22Rv1 (cell line): ENCODE results near the gene C1QL4.

ENCODE experiments used
- H3K27ac ChIP-seq: fragments of 450-650 bp; 2 replicates; pipeline ENCODE4 v1.5.1; 2017
- CTCF ChIP-seq: fragments of 450-650 bp; IDR thresholded peaks from 2 replicates; pipeline ENCODE4 v1.5.1; 2017; ENCODE audit warnings: mild to moderate bottlenecking
- ZFX ChIP-seq: fragments of 450-650 bp; IDR thresholded peaks from 2 replicates; pipeline ENCODE4 v1.6.1; 2017; ENCODE audit warnings: antibody characterized with exemption, borderline replicate concordance

C1QL4 gene

DNA sequence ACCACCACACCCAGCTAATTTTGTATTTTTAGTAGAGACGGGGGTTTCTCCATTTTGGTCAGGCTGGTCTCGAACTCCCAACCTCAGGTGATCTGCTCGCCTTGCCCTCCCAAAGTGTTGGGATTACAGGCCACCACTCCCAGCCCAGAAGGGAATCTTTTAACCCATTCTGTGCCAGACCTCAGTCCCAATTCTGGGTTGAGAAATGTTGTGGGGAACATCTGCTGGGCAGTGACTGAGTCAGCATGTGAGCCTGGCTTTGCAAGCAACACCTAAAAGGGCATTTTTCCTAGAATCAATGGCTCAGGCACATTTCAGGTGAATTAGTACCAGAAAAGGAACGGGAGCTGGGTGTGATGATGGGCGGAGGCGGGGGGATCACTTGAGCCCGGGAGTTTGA lies 22.7 kb upstream of the C1QL4 start:
- TF ChIP-seq ZFX: no peak
- TF ChIP-seq CTCF: no peak
- H3K27ac ChIP-seq: no peak overlapping the region

- no peak overlapping the region for H3K27ac ChIP-seq
- no peak for TF ChIP-seq ZFX
- TF ChIP-seq CTCF: peak; percentile 97
These were observed 21.6 kb upstream of the C1QL4 start for GRCh38 chr12:49358483-49359141.

GRCh38 chr12:49357103-49357678 lies 20.2 kb upstream of the C1QL4 start:
- TF ChIP-seq ZFX (no peak), CTCF (peak; percentile 77)
- no peak overlapping the region for H3K27ac ChIP-seq

- no peak overlapping the region for H3K27ac ChIP-seq
- no peak for TF ChIP-seq CTCF
- TF ChIP-seq ZFX: no peak
These were observed 18.9 kb upstream of the C1QL4 start for GRCh38 chr12:49355913-49356312.

DNA sequence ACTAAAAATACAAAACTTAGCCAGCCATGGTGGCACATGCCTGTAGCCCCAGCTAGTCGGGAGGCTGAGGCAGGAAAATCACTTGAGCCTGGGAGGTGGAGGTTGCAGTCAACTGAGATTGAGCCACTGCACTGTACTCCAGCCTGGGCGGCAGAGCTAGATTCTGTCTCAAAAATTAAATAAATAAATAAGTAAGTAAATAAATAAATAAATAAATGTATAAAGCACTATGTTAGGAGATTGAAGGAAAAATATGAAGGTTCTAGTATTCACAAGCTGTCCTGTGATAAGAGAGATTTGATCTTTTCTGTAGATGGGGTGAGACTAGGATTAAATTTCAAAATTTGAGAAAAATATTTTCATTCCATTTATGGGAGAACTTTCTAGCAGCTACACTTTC lies 15.4 kb upstream of the C1QL4 start:
- no peak for TF ChIP-seq ZFX
- TF ChIP-seq CTCF: no peak
- peak overlapping the region; percentile 1; the same call in 1 of the 2 replicates for H3K27ac ChIP-seq

- TF ChIP-seq CTCF: no peak
- no peak for TF ChIP-seq ZFX
- H3K27ac ChIP-seq: peak overlapping the region; percentile 95
These were observed 12.3 kb upstream of the C1QL4 start for GRCh38 chr12:49349266-49349665.

DNA sequence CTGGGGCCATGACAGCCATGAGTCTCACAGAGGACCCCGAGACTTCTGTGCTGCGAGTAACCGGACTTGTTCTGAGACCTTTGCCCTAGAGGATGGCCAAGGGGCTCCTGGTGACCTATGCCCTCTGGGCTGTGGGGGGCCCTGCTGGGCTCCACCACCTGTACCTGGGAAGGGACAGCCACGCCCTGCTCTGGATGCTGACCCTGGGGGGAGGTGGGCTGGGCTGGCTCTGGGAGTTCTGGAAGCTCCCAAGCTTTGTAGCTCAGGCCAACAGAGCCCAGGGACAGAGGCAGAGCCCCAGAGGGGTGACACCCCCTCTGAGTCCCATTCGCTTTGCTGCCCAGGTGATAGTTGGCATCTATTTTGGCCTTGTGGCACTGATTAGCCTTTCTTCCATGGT lies 11.8 kb upstream of the C1QL4 start:
- TF ChIP-seq CTCF: no peak
- TF ChIP-seq ZFX: no peak
- H3K27ac ChIP-seq: peak overlapping the region; percentile 95
